M059J (cell line): ENCODE data around the gene MACROD2. TPM values are rescaled to one million over a fixed set of nuclear protein-coding genes. Genes with fewer than 3 reads are reported as not detected.
"Not testable (repeated sequence)": the region's sequence is repeated elsewhere in the genome, so short reads cannot be mapped to it uniquely, and the experiment has no call there.

ENCODE experiments used
- DNase-seq: peaks from one replicate; pipeline ENCODE4 v3.0.0-alpha.2; 2012; ENCODE audit warnings: low read depth
- total RNA-seq: library from RNA; depleted of rRNA; stranded (reverse); fragments of >200 nt; shearing (Covaris generic); gene quantifications from 2 replicates; pipeline ENCODE4 v1.2.3, GENCODE V29; 2014

Gene MACROD2
- total RNA-seq, 1 experiment from 2014 or later, result 1.8 TPM

- DNase-seq, result peak; percentile 5
Measured at GRCh38 chr20:15162079-15162647, 1166.8 kb downstream of the MACROD2 start.

- DNase-seq, result no peak
Measured at GRCh38 chr20:15163632-15164031, 1168.3 kb downstream of the MACROD2 start.

- DNase-seq, result no peak
Measured at GRCh38 chr20:15164726-15165125, 1169.4 kb downstream of the MACROD2 start.

- no peak for DNase-seq
Measured at GRCh38 chr20:15166744-15167143, 1171.4 kb downstream of the MACROD2 start.

DNA sequence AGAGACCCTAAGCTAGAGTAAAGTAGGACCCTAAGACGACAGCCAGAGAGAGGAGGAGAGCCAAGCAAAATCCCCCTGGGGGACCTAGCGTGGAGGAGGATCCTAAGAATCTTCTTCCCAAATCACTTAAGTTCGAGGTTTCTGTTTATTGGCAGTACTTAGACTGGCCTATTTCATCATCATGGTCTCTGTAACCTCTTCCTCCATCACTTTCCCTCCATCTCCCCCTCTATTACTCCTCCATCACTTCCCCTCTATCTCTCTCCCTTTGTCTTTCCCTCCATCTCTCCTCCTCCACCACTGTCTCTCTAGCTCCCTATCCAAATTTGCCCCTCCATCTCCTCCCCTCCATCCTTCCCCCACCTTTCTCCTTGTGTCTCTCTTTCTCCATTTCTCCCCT lies 1175.7 kb downstream of the MACROD2 start:
- DNase-seq, result no peak

DNA sequence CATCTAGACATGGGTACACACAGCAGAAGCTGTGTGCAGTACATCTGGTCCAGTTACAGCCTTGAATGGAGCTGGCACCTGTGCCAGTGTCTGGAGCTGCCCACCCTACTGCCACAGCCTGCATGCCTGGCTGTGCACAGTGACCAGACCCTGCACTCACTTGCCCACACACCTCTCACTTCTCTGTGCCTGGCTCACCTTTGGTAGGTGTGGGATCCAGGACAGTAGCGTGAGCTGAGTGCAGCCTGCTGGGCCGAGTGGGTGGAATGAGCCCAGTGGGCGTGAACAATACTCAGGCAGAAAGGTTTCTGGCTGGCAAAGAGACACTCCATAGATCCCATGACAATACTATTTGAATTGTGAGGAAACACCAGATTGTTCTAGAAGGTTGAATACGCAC lies 1181.6 kb downstream of the MACROD2 start:
- DNase-seq, result no peak

DNA sequence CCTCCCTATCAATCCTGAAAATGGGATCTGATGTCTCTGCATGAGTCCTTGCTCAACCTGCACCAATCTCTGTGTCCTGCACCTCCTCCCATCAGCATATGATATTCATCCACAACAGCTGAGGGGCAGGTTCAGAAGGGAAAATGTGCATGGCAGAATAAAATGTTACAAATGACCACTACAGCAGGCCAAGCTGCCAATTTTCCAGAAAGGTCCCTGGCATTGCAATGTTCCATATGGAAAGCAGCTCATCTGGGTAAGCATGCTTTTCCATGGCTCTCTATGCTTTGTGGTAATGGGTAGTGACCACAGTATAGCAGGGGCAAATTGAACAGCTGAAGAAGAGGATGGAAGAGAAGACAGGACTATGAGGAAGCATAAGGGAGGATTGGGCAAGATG lies 1183.3 kb downstream of the MACROD2 start:
- DNase-seq, result no peak

- DNase-seq, result no peak
Measured at GRCh38 chr20:15179381-15179780, 1184.1 kb downstream of the MACROD2 start.

GRCh38 chr20:15179781-15180180 lies 1184.5 kb downstream of the MACROD2 start:
- no peak for DNase-seq

DNA sequence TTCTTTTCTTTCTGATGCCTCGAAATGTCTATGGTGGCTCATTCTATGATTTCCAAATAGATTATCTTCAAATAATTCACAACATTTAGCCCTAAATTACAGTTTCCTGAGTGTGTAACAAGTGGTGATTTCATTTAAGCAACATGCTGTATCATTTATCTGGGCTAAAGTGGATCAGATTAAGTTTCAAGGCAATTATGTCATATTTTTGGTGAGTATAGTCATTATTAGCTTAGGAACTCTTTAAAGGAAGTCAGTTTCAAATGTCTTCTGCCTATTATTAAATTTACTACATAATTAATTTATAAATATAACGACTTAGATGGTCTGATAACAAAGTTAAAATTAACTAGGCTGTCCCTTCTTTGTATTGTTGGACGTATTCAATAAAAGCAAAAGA lies 1190.0 kb downstream of the MACROD2 start:
- no peak for DNase-seq

DNA sequence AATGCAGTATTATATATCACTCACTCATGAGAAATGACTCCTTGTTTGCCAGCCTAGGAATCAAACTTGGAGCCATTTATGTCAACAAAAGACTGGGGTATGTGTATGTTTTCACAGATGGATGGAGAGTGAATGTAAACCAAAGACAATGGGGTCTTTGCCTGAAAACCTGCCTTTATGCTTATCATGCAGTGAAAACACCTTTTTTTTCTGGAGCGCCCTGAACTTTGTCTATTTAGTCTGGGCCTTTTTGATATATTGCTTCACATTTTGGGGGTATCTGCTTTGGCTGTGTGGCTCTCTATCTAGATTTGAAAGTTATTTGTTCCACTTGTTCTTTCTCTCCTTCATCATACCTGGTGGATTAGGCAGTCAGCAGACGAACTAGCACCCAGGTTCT lies 1190.6 kb downstream of the MACROD2 start:
- DNase-seq, result no peak

DNA sequence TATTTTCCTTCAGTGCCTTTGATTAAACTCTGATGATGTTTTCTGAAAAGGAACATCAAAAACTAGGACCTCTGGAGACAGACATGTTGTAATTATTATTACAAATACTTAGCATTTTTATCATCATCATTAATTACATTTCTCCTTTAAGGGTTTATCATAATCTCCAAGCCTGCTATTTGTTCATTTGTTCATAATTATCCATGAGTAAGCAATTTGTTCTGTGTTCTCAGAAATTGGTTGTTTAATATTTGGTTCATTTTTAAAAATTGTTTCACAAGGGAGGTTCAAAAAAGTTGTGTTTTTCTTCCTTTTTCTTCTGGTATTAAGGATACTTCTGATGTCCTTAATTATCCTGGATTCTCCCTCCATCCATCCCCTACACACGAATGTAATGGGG lies 1192.3 kb downstream of the MACROD2 start:
- DNase-seq, result no peak

DNA sequence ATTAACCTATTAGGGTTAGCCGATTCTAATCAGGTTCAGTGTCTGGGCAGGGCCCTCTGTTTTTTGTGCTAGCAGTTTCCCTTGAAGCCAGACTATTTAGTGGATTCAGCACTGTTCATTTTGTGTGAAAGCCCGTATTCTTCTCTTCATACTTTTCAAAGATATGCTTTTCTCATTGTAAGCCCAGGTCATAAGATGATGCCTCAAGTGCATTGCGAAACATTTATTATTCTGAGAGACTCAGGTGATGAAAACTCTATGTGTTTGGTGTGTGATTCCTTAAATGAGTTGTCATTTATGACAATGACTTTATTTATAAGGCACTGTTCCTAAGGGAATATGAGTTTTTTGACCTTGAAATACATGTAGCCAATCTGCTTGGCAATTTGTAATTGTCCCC lies 1193.1 kb downstream of the MACROD2 start:
- DNase-seq, result no peak

DNA sequence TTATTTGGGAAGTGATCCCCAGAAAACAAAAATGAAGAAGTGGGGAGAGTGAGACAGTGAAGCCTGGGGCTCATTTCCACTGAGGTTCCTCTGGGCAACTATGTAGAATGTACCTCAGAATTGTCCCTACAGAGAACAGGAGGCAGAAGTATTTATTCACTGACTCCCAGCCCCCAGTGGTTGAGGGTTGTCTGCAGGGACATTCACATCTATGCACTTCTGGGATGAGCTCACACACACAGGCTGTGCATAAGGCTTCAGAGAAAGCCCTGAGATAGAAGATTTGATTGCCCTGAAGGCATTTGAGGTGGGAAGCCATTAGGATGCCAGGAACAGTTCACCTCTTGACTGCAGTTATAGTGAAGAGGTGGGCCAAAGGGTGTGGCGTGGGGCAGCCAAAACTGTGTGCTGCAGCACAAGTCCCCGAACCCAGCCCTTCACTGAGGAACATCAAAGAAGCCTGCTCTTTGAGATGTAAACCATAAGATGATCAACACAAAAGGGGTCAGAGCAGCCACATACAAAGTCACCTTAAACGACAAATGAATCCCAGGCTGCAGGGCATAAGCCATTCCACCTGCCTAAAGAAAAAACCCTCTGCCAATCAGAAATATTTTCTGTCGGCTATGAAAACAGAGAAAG lies 1195.9 kb downstream of the MACROD2 start:
- DNase-seq, result no peak

DNA sequence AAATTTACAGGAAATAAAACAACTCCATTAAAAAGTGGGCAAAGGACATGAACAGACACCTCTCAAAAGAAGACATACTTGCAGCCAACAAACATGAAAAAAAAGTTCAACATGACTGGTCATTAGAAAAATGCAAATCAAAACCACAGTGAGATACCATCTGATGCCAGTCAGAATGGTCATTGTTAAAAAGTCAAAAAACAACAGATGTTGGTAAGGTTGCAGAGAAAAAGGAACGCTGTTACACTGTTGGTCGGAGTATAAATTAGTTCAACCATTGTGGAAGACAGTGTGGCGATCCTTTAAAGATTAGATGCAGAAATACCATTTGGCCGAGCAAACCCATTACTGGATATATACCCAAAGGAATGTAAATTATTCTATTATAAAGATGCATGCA lies 1200.1 kb downstream of the MACROD2 start:
- DNase-seq, result peak; percentile 24

DNA sequence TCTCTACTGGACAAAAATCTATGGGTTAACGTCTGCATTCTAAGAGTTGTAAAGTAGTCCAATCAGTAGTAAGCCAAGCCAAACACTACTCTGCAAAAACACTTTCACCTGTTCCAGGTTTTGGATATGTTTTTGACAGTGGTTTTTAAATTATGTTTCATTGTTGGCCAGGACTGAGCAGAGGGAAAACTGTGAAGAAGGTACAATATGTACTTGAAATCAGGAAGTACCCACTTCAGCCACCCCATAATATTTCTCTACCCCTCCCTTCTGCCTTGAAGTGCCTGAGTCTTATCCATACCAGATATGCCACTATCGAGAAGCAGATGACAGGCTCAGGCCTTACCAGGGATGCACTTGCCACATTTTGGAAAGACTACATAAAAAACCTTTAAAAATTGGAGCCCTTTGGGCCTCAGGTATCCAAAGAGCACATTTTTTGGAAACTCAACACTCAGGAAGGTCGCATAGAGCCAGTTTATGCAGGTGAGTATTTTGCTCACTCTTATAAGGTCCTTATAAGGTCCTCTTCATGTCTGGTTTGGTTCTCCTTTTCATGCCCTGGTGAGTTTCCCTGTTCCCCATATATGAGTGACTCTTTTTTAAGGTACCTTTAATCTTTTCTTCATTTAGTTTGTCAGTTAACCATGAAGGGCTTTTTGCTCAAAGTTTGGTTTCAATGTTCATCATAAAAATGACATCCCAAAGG lies 1201.4 kb downstream of the MACROD2 start:
- DNase-seq, result no peak

DNA sequence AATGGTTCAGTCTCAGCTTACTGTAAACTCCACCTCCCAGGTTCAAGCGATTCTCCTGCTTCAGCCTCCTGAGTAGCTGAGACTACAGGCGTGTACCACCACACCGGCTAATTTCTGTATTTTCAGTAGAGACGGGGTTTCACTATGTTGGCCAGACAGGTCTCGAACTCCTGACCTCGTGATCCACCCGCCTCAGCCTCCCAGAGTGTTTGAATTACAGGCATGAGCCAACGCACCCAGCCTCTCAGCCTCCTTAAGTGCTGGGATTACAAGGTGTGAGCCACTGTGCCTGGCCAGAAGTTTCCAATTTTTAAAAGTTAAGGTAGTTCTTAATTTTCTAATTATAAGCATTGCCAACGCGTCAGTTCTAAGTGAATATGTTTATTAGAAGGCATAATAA lies 1202.7 kb downstream of the MACROD2 start:
- DNase-seq, result not testable (repeated sequence)

DNA sequence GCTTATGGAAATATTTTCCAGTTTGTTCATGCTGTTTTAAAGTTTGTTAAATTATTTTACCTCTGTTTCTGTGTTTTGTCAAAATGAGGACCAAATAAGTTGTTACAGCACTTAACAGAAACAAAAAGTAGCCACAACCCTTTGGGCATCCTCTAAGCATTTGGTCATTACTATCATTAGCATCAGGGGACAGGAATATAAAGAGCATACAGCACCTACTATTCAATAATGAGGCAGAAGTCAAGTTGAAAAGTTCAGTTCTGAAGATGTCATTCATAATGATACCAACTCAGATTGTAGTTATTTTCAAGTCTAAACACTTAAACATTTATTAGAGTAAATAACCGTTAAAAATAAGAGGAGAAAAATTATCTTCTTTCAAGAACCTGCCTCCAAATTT lies 1204.4 kb downstream of the MACROD2 start:
- DNase-seq, result no peak

DNA sequence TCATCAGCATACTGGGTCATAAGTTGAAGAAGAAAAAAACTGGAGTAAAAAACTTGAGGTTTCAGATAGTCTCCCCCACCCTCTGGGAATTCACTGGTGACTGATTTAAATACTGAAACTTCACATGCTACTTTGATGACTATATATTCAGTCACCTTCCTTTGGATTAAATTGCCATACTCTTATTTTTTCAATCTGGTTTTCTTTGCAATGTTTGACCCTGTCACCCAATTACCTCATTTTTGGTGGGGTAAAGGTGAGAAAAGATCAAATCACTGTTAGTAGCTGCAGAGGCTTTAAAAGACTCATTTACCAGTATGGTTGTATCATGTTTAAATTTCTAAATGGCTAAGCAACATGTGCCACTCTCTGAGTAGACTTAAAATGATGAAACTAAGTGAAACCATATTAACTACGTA lies 1204.8 kb downstream of the MACROD2 start:
- peak; percentile 27 for DNase-seq

- DNase-seq, result no peak
Measured at GRCh38 chr20:15201602-15202001, 1206.3 kb downstream of the MACROD2 start.

DNA sequence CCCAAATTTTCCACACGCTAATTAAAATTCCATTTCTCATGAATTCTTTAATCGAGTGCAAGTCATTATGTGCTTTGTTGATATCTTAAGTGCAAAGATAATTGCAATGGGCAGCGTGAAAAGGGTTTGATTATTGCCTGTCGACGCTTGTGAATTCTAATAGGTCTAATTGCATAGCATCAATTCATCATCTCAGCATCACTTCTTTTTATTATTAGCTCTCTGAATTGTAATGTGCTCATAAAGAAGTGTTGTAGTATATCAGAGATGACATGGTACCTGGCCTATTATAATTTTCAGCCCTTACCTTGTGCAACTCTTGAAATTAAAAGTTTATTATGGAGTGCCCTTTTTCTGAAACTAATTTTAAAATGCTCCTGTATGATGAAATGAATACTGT lies 1208.9 kb downstream of the MACROD2 start:
- no peak for DNase-seq

DNA sequence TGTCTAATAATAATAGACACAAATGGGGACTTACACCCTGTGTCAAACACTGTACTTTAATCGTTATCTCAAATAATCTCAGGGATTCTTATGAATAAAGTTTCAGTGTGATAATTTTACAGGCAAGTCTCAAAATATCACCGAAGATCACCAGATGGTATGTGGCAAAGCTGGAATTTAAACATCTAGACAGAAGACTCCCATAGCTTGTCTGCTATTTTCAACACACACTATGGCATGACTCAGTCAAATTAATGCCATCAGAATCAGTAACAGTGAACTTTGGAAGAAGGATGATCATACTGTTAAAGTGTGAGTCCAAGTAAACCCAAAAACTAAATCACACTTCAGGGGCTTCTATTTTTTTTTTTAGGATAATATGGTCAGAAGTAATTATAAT lies 1209.7 kb downstream of the MACROD2 start:
- DNase-seq, result no peak

DNA sequence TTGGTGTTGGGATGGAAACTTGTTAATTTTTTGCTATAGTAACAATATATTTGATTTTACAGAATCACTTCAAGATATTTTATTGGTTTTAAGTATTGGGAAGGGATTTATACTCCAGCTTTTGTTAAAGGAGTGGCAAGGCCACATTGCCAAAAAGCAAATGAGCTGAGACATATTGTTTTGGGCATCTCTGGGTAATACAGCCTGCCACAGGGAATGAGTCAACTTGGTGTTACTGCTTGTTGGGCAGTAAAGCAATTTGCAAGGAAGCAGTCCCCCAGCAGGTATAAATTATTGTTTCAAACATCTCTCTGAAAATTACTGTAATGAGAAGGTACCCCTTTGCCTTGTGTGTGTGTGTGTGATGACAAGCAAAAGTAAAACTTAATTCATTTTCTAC lies 1210.4 kb downstream of the MACROD2 start:
- DNase-seq, result peak; percentile 9
